ENCODE results near the gene ZNF652.

- TF ChIP-seq CREB1 (IDR thresholded peaks at IDR 0.05; ENCODE audit: low read depth) (no peak), RAD21 (IDR thresholded peaks at IDR 0.05; ENCODE audit: low read depth) (no peak), YY1 (IDR thresholded peaks at IDR 0.05; ENCODE audit: low read depth) (no peak), TAF1 (IDR thresholded peaks at IDR 0.05; ENCODE audit: low read depth) (no peak), CEBPB (IDR thresholded peaks at IDR 0.05) (no peak), REST (IDR thresholded peaks at IDR 0.05; ENCODE audit: low read depth) (no peak), USF1 (IDR thresholded peaks at IDR 0.05) (no peak), FOXM1 (IDR thresholded peaks at IDR 0.05; ENCODE audit: borderline replicate concordance, low read depth) (no peak), TCF12 (IDR thresholded peaks at IDR 0.05; ENCODE audit: low read depth) (no peak), EP300 (IDR thresholded peaks at IDR 0.05; ENCODE audit: borderline replicate concordance) (no peak)
- TF ChIP-seq, protein P1, sequence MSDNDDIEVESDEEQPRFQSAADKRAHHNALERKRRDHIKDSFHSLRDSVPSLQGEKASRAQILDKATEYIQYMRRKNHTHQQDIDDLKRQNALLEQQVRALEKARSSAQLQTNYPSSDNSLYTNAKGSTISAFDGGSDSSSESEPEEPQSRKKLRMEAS (IDR thresholded peaks at IDR 0.05) = no peak
These were observed 67.9 kb downstream of the ZNF652 start for GRCh38 chr17:49294122-49294521.
